ENCODE measurements around the gene COL5A1.

- TF ChIP-seq TAF1 (IDR thresholded peaks at IDR 0.05; ENCODE audit: borderline replicate concordance, insufficient read depth, low read length): no peak
- no peak for TF ChIP-seq POLR2AphosphoS5 (IDR thresholded peaks at IDR 0.05; ENCODE audit: low read depth, low read length)
Observed at GRCh38 chr9:134758949-134759607, 117.5 kb downstream of the COL5A1 start.

All from PFSK-1 (cell line).